ENCODE results near the gene KRT84.

DNA sequence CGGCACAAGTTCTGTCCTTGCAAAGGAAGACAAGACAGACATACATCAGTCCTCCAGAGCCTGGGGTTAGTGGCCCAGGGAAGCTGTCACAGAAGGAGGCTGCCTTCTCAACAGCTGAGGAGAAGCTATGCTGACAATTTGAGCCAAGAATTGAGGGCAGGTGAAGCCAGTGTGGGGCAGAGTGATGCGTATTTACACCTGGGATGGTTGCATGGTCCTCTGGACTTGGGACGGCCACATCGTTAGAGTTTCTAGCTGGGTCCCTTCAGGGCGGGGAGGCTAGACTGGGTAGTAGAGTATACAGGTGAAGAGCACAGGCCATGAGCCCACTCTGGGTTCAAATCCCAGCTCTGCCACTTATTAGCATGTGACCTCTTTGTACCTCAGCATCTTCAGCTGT is 34.7 kb downstream of the KRT84 start:
- TF ChIP-seq POLR2A (IDR thresholded peaks at IDR 0.05) = no peak
- TF ChIP-seq, protein P1, sequence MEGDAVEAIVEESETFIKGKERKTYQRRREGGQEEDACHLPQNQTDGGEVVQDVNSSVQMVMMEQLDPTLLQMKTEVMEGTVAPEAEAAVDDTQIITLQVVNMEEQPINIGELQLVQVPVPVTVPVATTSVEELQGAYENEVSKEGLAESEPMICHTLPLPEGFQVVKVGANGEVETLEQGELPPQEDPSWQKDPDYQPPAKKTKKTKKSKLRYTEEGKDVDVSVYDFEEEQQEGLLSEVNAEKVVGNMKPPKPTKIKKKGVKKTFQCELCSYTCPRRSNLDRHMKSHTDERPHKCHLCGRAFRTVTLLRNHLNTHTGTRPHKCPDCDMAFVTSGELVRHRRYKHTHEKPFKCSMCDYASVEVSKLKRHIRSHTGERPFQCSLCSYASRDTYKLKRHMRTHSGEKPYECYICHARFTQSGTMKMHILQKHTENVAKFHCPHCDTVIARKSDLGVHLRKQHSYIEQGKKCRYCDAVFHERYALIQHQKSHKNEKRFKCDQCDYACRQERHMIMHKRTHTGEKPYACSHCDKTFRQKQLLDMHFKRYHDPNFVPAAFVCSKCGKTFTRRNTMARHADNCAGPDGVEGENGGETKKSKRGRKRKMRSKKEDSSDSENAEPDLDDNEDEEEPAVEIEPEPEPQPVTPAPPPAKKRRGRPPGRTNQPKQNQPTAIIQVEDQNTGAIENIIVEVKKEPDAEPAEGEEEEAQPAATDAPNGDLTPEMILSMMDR (IDR thresholded peaks at IDR 0.05) = no peak
